Epithelial cell of alveolus of lung (primary cell): ENCODE data around the gene RPL32. TPM values are rescaled to one million over a fixed set of nuclear protein-coding genes. Genes with fewer than 3 reads are reported as not detected.

Experiments
- total RNA-seq: library from RNA; depleted of rRNA; stranded (reverse); fragments of >200 nt; gene quantifications from 2 replicates; pipeline ENCODE4 v1.2.1, GENCODE V29; 2015

Gene RPL32
- total RNA-seq, result 1,067 and 3,036 TPM in 2 replicates

DNA sequence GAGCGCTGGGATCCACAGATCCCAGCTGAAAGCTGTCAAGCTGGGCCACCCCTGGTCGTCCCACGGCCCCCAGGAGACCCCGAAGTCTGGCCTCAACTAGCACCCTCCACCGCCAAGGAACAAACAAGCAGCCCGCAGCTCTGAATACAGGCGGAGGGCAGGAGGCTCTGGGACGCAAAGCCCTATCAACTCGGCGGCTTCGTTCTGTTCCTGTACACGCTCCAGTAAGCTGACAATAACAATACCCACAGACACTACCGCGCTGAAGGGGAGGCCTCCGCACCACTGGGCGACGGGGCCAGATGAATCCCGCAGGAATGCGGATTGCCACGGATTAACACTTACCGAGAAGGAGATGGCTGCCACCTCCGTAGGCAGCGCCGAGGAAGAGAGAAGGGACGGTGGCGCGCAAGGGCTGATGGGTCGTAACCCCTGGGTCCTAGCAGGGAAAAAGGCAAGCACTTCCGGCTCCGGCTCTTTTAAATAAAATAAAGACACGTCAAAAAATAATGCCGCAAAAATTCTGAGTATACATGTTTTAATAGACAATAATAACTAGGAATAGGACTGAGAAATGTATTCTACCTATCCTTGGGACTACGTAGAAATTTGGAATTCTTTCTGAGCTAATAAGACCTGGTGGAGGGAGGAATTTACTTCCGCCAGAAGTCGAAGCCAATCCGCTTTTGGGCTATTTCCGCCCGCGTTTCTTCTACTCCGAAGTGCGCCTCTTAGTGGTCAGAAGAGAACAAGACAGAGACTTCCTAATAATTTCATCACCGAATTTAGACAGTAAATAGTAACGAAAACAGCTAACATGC lies at the start of gene RPL32:
Gene RPL32, minus strand, starts transcription at position 417 of the 821 bp plus-strand sequence. CDS start 1,328 bp downstream, outside the sequence.

DNA sequence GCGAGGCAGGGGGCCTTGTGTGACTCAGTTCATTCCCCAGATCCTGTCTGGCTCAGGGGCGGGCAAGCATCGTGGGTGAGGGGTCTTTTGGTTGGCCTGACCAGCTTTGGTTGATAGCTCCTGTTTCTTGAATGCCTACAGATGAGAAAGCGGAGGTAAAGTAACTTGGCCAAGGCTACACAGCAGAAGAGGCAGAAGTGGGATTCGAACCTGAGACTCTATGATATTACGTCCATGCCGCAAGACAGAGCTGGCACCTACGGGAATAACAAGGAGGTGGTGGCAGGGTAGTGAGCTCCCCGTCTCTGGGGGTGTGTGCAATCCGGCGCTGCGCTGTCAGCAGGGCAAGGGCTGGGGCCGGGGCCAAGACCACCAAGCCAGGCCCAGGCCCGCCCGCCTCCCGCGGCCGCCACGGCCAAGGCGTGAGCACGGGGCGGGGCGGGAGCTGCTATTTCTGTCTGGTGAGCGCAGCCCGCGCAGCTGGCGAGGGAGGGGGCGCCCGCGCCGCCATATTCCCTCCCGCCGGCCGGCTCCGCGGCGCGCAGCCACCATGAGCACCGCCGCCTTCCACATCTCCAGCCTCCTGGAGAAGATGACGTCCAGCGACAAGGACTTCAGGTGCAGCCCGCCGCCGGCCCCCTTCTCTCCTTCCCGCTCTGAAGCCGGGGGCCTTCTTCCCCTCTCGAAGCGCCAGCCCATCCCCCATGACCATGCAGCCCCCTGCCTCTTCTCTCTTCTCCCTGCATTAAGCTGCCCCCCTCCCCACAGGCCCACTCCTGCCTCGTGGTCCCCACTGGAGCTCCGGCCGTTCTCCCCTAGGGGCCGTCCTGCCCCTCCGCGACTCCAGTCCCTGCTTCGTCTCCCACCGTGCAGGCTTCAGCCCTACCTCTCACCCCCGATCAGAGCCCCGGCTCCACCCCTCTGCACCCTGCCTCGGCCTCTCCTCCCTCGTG lies 44.9 kb downstream of the RPL32 start, which contains the start of gene CAND2:
Gene CAND2, plus strand, starts transcription at position 510 of the 953 bp plus-strand sequence. Its CDS starts 41 bp downstream, at position 551.

Other genes with a start within 250 kb of the RPL32 start
- 64.8 and 67.6 TPM in 2 replicates for gene RAF1, start 177.4 kb downstream of the RPL32 start, total RNA-seq
- 0.52 TPM in 1 of 2 replicates, not detected in the other for gene TMEM40, start 82.3 kb downstream of the RPL32 start, total RNA-seq
- 5.0 and 5.7 TPM in 2 replicates for gene CAND2, start 44.9 kb downstream of the RPL32 start, total RNA-seq
- gene IQSEC1, start 231.9 kb upstream of the RPL32 start, total RNA-seq, result 9.6 and 13.9 TPM in 2 replicates